AG10803 (cell line): ENCODE data around the gene FAM83G.
"Not testable (repeated sequence)": the region's sequence is repeated elsewhere in the genome, so short reads cannot be mapped to it uniquely, and the experiment has no call there.

Experiments used
- DNase-seq: peaks from one replicate; pipeline ENCODE4 v3.0.0; 2010; ENCODE audit warnings: low read depth
- H3K4me3 ChIP-seq: 2 replicates; pipeline ENCODE4 v1.5.1; 2011; ENCODE audit warnings: mild to moderate bottlenecking, low read length, control low read depth
- CTCF ChIP-seq: conservative IDR thresholded peaks from 2 replicates; pipeline ENCODE4 v1.5.1; 2011; ENCODE audit warnings: mild to moderate bottlenecking, low read length, control low read depth, inconsistent platforms

Gene FAM83G

GRCh38 chr17:18960241-18960665 is 44.3 kb downstream of the FAM83G start:
- no peak for DNase-seq
- no peak overlapping the region for H3K4me3 ChIP-seq
- TF ChIP-seq CTCF, result no peak

GRCh38 chr17:18959845-18960240 is 44.7 kb downstream of the FAM83G start:
- no peak for TF ChIP-seq CTCF
- DNase-seq, result no peak
- H3K4me3 ChIP-seq, result no peak overlapping the region

- TF ChIP-seq CTCF, result no peak
- no peak for DNase-seq
Observed at GRCh38 chr17:18959071-18959844, 45.3 kb downstream of the FAM83G start.

GRCh38 chr17:18958611-18959010 is 46.0 kb downstream of the FAM83G start:
- no peak for TF ChIP-seq CTCF
- DNase-seq, result no peak
- no peak overlapping the region for H3K4me3 ChIP-seq

More at GRCh38 chr17:18959071-18959844, 45.3 kb downstream of the FAM83G start:
- H3K4me3 ChIP-seq, result no peak overlapping the region

- H3K4me3 ChIP-seq, result no peak overlapping the region
- no peak for TF ChIP-seq CTCF
- no peak for DNase-seq
Observed at GRCh38 chr17:18957831-18958230, 46.7 kb downstream of the FAM83G start.

- TF ChIP-seq CTCF, result no peak
- H3K4me3 ChIP-seq, result no peak overlapping the region
- DNase-seq, result no peak
Observed at GRCh38 chr17:18956581-18956980, 48.0 kb downstream of the FAM83G start.

- H3K4me3 ChIP-seq, DNase-seq: not testable (repeated sequence)
Observed at GRCh38 chr17:18956021-18956420, 48.5 kb downstream of the FAM83G start.
